ENCODE measurements around the gene NUP214. TPM values are rescaled to one million over a fixed set of nuclear protein-coding genes. Genes with fewer than 3 reads are reported as not detected.
"Not testable (repeated sequence)": the region's sequence is repeated elsewhere in the genome, so short reads cannot be mapped to it uniquely, and the experiment has no call there.

Gene NUP214
- total RNA-seq, 1 donor from 2014 or later, result 27.4 TPM

- DNase-seq, result no peak
These were observed 72.0 kb downstream of the NUP214 start for GRCh38 chr9:131197160-131197911.

GRCh38 chr9:131198041-131198715, 72.8 kb downstream of the NUP214 start:
- DNase-seq, result peak; percentile 40

GRCh38 chr9:131201856-131202255, 76.5 kb downstream of the NUP214 start:
- DNase-seq, result no peak

- DNase-seq, result no peak
These were observed 78.2 kb downstream of the NUP214 start for GRCh38 chr9:131203431-131204218.

- DNase-seq, result no peak
These were observed 78.9 kb downstream of the NUP214 start for GRCh38 chr9:131204285-131204684.

- no peak for DNase-seq
These were observed 81.1 kb downstream of the NUP214 start for GRCh38 chr9:131206495-131206894.

- DNase-seq, result not testable (repeated sequence)
These were observed 86.5 kb downstream of the NUP214 start for GRCh38 chr9:131211920-131212319.

- DNase-seq, result no peak
These were observed 89.0 kb downstream of the NUP214 start for GRCh38 chr9:131214286-131214856.

- DNase-seq, result no peak
These were observed 89.5 kb downstream of the NUP214 start for GRCh38 chr9:131214876-131215275.

- DNase-seq, result no peak
These were observed 91.4 kb downstream of the NUP214 start for GRCh38 chr9:131216806-131217205.

- no peak for DNase-seq
These were observed 92.1 kb downstream of the NUP214 start for GRCh38 chr9:131217331-131218031.

GRCh38 chr9:131218370-131218769, 93.0 kb downstream of the NUP214 start:
- DNase-seq, result no peak

GRCh38 chr9:131220485-131220884, 95.1 kb downstream of the NUP214 start:
- no peak for DNase-seq

GRCh38 chr9:131222460-131222859, 97.1 kb downstream of the NUP214 start:
- no peak for DNase-seq

- no peak for DNase-seq
These were observed 100.8 kb downstream of the NUP214 start for GRCh38 chr9:131226226-131226625.

- DNase-seq, result peak; percentile 47
These were observed 101.9 kb downstream of the NUP214 start for GRCh38 chr9:131227112-131227958.

GRCh38 chr9:131227959-131228460, 102.6 kb downstream of the NUP214 start:
- no peak for DNase-seq

GRCh38 chr9:131228988-131229387, 103.6 kb downstream of the NUP214 start:
- DNase-seq, result no peak

GRCh38 chr9:131233556-131233955, 108.2 kb downstream of the NUP214 start:
- no peak for DNase-seq

- no peak for DNase-seq
These were observed 108.6 kb downstream of the NUP214 start for GRCh38 chr9:131233995-131234394.

Measured in tongue (tissue), 2 donors.